Smooth muscle cell (in vitro differentiated cells): ENCODE data around the gene SNAP47. TPM values are rescaled to one million over a fixed set of nuclear protein-coding genes. Genes with fewer than 3 reads are reported as not detected.
A peak's percentile ranks its signal among the peaks of the same experiment; 100 is the strongest.

Source experiments
- DNase-seq: peaks from one replicate; lab custom pipeline; 2025; ENCODE audit not compliant: unreplicated experiment; lab: John Stamatoyannopoulos, UW
- H2AFZ ChIP-seq: fragments of 200-600 bp; sonication (generic); 2 replicates; pipeline ENCODE4 v1.6.0; 2016; ENCODE audit warnings: antibody characterized with exemption, low read depth, mild to moderate bottlenecking
- H3F3A ChIP-seq: fragments of 200-600 bp; sonication (generic); 2 replicates; pipeline ENCODE4 v1.6.0; 2017; ENCODE audit warnings: antibody characterized with exemption, low read depth
- H3K27ac ChIP-seq: fragments of 200-600 bp; sonication (generic); 2 replicates; pipeline ENCODE4 v1.5.1; 2016; ENCODE audit warnings: low read depth, mild to moderate bottlenecking
- H3K27me3 ChIP-seq: fragments of 200-600 bp; sonication (generic); 2 replicates; pipeline ENCODE4 v1.6.1; 2016; ENCODE audit warnings: low read depth, mild to moderate bottlenecking
- H3K36me3 ChIP-seq: fragments of 200-600 bp; sonication (generic); 2 replicates; pipeline ENCODE4 v1.5.1; 2016; ENCODE audit warnings: low read depth
- H3K4me1 ChIP-seq: fragments of 200-600 bp; sonication (generic); 2 replicates; pipeline ENCODE4 v1.5.1; 2016; ENCODE audit warnings: low read depth
- H3K4me2 ChIP-seq: fragments of 200-600 bp; sonication (generic); 2 replicates; pipeline ENCODE4 v1.6.0; 2016; ENCODE audit warnings: mild to moderate bottlenecking
- H3K4me3 ChIP-seq: fragments of 200-600 bp; sonication (generic); 2 replicates; pipeline ENCODE4 v1.5.1; 2016; ENCODE audit warnings: mild to moderate bottlenecking
- H3K79me2 ChIP-seq: fragments of 200-600 bp; sonication (generic); 2 replicates; pipeline ENCODE4 v1.6.0; 2016; ENCODE audit warnings: low read depth, mild to moderate bottlenecking
- H3K9ac ChIP-seq: fragments of 200-600 bp; sonication (generic); 2 replicates; pipeline ENCODE4 v1.6.0; 2016; ENCODE audit warnings: low read depth
- H3K9me3 ChIP-seq: fragments of 200-600 bp; sonication (generic); replicated peaks from 2 replicates; pipeline ENCODE4 v1.5.1; 2016; ENCODE audit warnings: low read depth
- H4K20me1 ChIP-seq: fragments of 200-600 bp; sonication (generic); 2 replicates; pipeline ENCODE4 v1.6.0; 2016; ENCODE audit warnings: low read depth
- CTCF ChIP-seq: fragments of 200-600 bp; sonication (generic); IDR thresholded peaks from 2 replicates; pipeline ENCODE4 v1.5.1; 2017; ENCODE audit warnings: borderline replicate concordance, mild to moderate bottlenecking, antibody characterized with exemption; ENCODE audit not compliant: insufficient read depth, poor library complexity, severe bottlenecking
- WGBS: methylation state at CpG from one replicate; pipeline ENCODE4 v1.1.7; 2016; ENCODE audit warnings: low lambda C conversion rate; 5-methylcytosine and 5-hydroxymethylcytosine counted together
- polyA plus RNA-seq: library from polyadenylated mRNA; unstranded; fragments of >200 nt; fragmentation: Nextera tagmentation; extraction: Ambion mirVana; gene quantifications from 2 replicates; pipeline ENCODE4 v1.2.1, GENCODE V29; 2016
- total RNA-seq: library from RNA; depleted of rRNA; stranded (reverse); fragments of >200 nt; gene quantifications from 2 replicates; pipeline ENCODE4 v1.2.3, GENCODE V29; 2014

The SNAP47 gene
- total and polyA plus RNA-seq, 2 experiments from 2014 or later, result 26.2 to 42.4 TPM

GRCh38 chr1:227786673-227787512 lies 51.7 kb downstream of the SNAP47 start:
- Histone ChIP-seq H3K79me2 (no peaks in the 10 kb centered on the region), H3F3A (no peaks in the 10 kb centered on the region), H3K4me3 (peak overlapping the region; percentile 50), H3K27ac (no peak overlapping the region), H3K9me3 (no peaks in the 10 kb centered on the region), H3K4me2 (peak overlapping the region; percentile 91), H2AFZ (no peak overlapping the region), H3K27me3 (peaks cover 9% of the 10 kb centered on the region), H3K4me1 (peaks cover 7% of the 10 kb centered on the region), H3K36me3 (no peaks in the 10 kb centered on the region), H3K9ac (peak overlapping the region; percentile 22), H4K20me1 (no peaks in the 10 kb centered on the region)
- no peak for TF ChIP-seq CTCF
- WGBS, result 74% methylated on average over 44 of the region's 45 CpGs
- DNase-seq, result no peak

GRCh38 chr1:227787513-227788270 lies 52.5 kb downstream of the SNAP47 start:
- Histone ChIP-seq H3K36me3 (no peaks in the 10 kb centered on the region), H3K9me3 (no peaks in the 10 kb centered on the region), H3K4me3 (peak overlapping the region; percentile 50), H3K27ac (no peak overlapping the region), H3K79me2 (no peaks in the 10 kb centered on the region), H3F3A (no peaks in the 10 kb centered on the region), H3K4me1 (peaks cover 7% of the 10 kb centered on the region), H2AFZ (no peak overlapping the region), H4K20me1 (no peaks in the 10 kb centered on the region), H3K9ac (peak overlapping the region; percentile 22), H3K27me3 (peaks cover 9% of the 10 kb centered on the region), H3K4me2 (peak overlapping the region; percentile 91)
- TF ChIP-seq CTCF, result no peak
- 1% methylated on average over 46 of the region's 60 CpGs for WGBS
- peak; percentile 62 for DNase-seq

- 2% methylated on average over 37 of the region's 68 CpGs for WGBS
- Histone ChIP-seq H4K20me1 (no peaks in the 10 kb centered on the region), H2AFZ (no peak overlapping the region), H3K27ac (no peak overlapping the region), H3K4me3 (peak overlapping the region; percentile 50), H3F3A (no peaks in the 10 kb centered on the region), H3K4me2 (peak overlapping the region; percentile 91), H3K79me2 (no peaks in the 10 kb centered on the region), H3K9me3 (no peaks in the 10 kb centered on the region), H3K36me3 (no peaks in the 10 kb centered on the region), H3K4me1 (peaks cover 10% of the 10 kb centered on the region), H3K9ac (no peak overlapping the region), H3K27me3 (peaks cover 9% of the 10 kb centered on the region)
- TF ChIP-seq CTCF, result no peak
- no peak for DNase-seq
Measured at GRCh38 chr1:227788271-227789083, 53.2 kb downstream of the SNAP47 start.
